Measurements from ENCODE around the gene FAM13B. TPM values are rescaled to one million over a fixed set of nuclear protein-coding genes. Genes with fewer than 3 reads are reported as not detected.
A peak's percentile ranks its signal among the peaks of the same experiment; 100 is the strongest.

Gene FAM13B
- total and polyA plus RNA-seq, 10 of the 15 experiments (the other 5 are each of a cell fraction or from before 2014, with no cell fraction given) = 3.6 to 30.0 (median 20.3) TPM

- H3K27me3 ChIP-seq (replicated peaks in 1 of 2; ENCODE audit: control insufficient read depth in 2 of 2, insufficient read depth in 2 of 2, low read length in 1 of 2) = no peaks in the 10 kb centered on the region
- in situ Hi-C loops (cut with MboI) = no loop called here
- RAD21 ChIA-PET (ENCODE audit: unreplicated experiment) = interaction anchor here (0.6 to 5.0 kb wide), 9 partner anchors 21 to 286 kb away, joined by 3 to 60 read pairs (median 11); partner anchors contain the start of genes PKD2L2 and WNT8A
- CTCF ChIA-PET = interaction anchor here (1.2 to 8.8 kb wide), 13 partner anchors 7 to 408 kb away, joined by 3 to 398 read pairs (median 23); no protein-coding TSS in a partner anchor
- no peak overlapping the region for H3K4me3 ChIP-seq
- peaks cover 22% of the 10 kb centered on the region for H3K4me1 ChIP-seq (ENCODE audit: control insufficient read depth, insufficient read depth, low read length)
- TF ChIP-seq PRDM15 (CRISPR knock-in tag; IDR thresholded peaks at IDR 0.05) (no peak), EED (IDR thresholded peaks at IDR 0.05; ENCODE audit: low read depth) (no peak), SMAD1 (IDR thresholded peaks at IDR 0.05; ENCODE audit: low read depth, partially characterized antibody) (no peak), MAX (IDR thresholded peaks at IDR 0.05; ENCODE audit: low read depth, low read length) (no peak), RELA (IDR thresholded peaks at IDR 0.05; ENCODE audit: borderline replicate concordance, partially characterized antibody) (no peak), RUNX3 (IDR thresholded peaks at IDR 0.05; ENCODE audit: low read length) (no peak), NKRF (conservative IDR thresholded peaks at IDR 0.05) (no peak), RAD51 (IDR thresholded peaks at IDR 0.05) (no peak), MYC (IDR thresholded peaks at IDR 0.05; ENCODE audit: insufficient read depth, insufficient read length, insufficient replicate concordance, low read length, severe bottlenecking) (no peak), MEF2B (IDR thresholded peaks at IDR 0.05; ENCODE audit: partially characterized antibody, poor library complexity, severe bottlenecking) (no peak), EGR1 (IDR thresholded peaks at IDR 0.05; ENCODE audit: borderline replicate concordance in 1 of 2, low read depth in 2 of 2, low read length in 2 of 2) (no peak), PAX8 (IDR thresholded peaks at IDR 0.05) (no peak), ZNF622 (IDR thresholded peaks at IDR 0.05) (no peak), IRF5 (IDR thresholded peaks at IDR 0.05; ENCODE audit: borderline replicate concordance) (no peak)
- H3K36me3 ChIP-seq (ENCODE audit: control insufficient read depth in 2 of 2, insufficient read depth in 2 of 2, low read length in 1 of 2) = no peaks in the 10 kb centered on the region
- ATAC-seq (no peak), DNase-seq (ENCODE audit: low read depth, low spot score) (no peak), FAIRE-seq (no peak)
- peak overlapping the region; percentile 15 for H3K27ac ChIP-seq (ENCODE audit: control insufficient read depth, insufficient read depth)
- peaks cover 10% of the 10 kb centered on the region for H3K79me2 ChIP-seq (ENCODE audit: control insufficient read depth, insufficient read depth, low read length)
- BruUV-seq (replicated peaks) = no TSS peak
- H3K9me3 ChIP-seq (replicated peaks; ENCODE audit: control insufficient read depth, insufficient read depth, low read length) = no peaks in the 10 kb centered on the region
- intact Hi-C loops (cut with micrococcal nuclease; ENCODE audit: unreplicated experiment) = loop anchor here (10.0 kb wide), 2 partner anchors 318 to 412 kb away; partner anchors contain the start of gene KDM3B
- POLR2A ChIA-PET = interaction anchor here (2.6 kb wide), 1 partner anchor 10 kb away, joined by 9 read pairs; no protein-coding TSS in a partner anchor
- no peaks in the 10 kb centered on the region for H4K20me1 ChIP-seq (ENCODE audit: control insufficient read depth, insufficient read depth)
- peak overlapping the region; percentile 2; the same call in 1 of the 2 replicates for H2AFZ ChIP-seq (ENCODE audit: control insufficient read depth, low read depth, low read length)
- peak overlapping the region; percentile 0; the same call in 1 of the 2 replicates for H3K4me2 ChIP-seq (ENCODE audit: control insufficient read depth, insufficient read depth)
- SMC1A ChIA-PET (ENCODE audit: uncharacterized antibody, unreplicated experiment) = interaction anchor here (0.9 to 10.4 kb wide), 7 partner anchors 10 to 258 kb away, joined by 3 to 207 read pairs (median 10); no protein-coding TSS in a partner anchor
- no peak overlapping the region for H3K9ac ChIP-seq (ENCODE audit: control insufficient read depth, insufficient read depth, low read length)
Measured at GRCh38 chr5:138037271-138037670, 4.4 kb upstream of the FAM13B start.

All from GM12878 (cell line).